Prostate gland (tissue), 2 donors: ENCODE results near the gene FANCI.

ENCODE experiments used
- POLR2A ChIP-seq: fragments of 450-650 bp; IDR thresholded peaks from one replicate; pipeline ENCODE4 v1.6.1; 2016; ENCODE audit warnings: antibody characterized with exemption, mild to moderate bottlenecking
- POLR2AphosphoS5 ChIP-seq: sonication (generic); formaldehyde crosslinking; IDR thresholded peaks from one replicate; pipeline ENCODE4 v1.6.1; 2017; ENCODE audit warnings: antibody characterized with exemption
- TF ChIP-seq, protein P1 (sequence below), 4 experiments: fragments of 200-600 bp in 2 of 4; fragments of 450-650 bp in 2 of 4; sonication (generic) in 2 of 4; IDR thresholded peaks; 1 replicate in 3 of 4; 2 replicates in 1 of 4; pipeline ENCODE4 v1.5.1; 2016 to 2019; ENCODE audit warnings: antibody characterized with exemption in 4 of 4, mild to moderate bottlenecking in 2 of 4, moderate library complexity in 2 of 4

DNA sequence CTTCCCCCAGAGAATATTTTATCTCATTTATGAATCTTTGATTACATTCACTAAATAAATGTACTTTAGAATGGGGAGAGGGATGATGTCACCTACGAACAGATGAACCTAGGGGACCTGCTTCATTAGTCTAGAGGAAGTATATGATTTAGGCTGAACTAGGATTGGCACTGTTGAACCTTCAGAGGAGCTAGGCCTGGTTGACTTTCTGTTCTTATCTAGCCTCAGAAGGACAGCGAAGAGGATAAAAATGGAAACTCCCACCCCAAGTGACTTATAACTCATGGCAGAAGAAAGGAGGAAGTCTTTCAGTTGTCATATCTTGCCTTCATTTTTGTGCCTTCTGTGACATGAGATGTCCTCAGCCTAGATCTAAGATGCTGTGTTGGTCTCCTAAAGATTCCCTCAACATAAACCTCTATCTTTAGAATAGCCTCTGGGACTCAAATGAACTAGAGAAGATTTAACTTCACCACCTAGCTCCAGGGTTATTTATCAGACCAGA lies 48.2 kb downstream of the FANCI start:
- TF ChIP-seq, protein P1, sequence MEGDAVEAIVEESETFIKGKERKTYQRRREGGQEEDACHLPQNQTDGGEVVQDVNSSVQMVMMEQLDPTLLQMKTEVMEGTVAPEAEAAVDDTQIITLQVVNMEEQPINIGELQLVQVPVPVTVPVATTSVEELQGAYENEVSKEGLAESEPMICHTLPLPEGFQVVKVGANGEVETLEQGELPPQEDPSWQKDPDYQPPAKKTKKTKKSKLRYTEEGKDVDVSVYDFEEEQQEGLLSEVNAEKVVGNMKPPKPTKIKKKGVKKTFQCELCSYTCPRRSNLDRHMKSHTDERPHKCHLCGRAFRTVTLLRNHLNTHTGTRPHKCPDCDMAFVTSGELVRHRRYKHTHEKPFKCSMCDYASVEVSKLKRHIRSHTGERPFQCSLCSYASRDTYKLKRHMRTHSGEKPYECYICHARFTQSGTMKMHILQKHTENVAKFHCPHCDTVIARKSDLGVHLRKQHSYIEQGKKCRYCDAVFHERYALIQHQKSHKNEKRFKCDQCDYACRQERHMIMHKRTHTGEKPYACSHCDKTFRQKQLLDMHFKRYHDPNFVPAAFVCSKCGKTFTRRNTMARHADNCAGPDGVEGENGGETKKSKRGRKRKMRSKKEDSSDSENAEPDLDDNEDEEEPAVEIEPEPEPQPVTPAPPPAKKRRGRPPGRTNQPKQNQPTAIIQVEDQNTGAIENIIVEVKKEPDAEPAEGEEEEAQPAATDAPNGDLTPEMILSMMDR (IDR thresholded peaks at IDR 0.05): no peak
- TF ChIP-seq POLR2AphosphoS5 (no peak), POLR2A (no peak)
